ENCODE measurements around the gene ABHD2.
"Not testable (repeated sequence)": the region's sequence is repeated elsewhere in the genome, so short reads cannot be mapped to it uniquely, and the experiment has no call there.

DNA sequence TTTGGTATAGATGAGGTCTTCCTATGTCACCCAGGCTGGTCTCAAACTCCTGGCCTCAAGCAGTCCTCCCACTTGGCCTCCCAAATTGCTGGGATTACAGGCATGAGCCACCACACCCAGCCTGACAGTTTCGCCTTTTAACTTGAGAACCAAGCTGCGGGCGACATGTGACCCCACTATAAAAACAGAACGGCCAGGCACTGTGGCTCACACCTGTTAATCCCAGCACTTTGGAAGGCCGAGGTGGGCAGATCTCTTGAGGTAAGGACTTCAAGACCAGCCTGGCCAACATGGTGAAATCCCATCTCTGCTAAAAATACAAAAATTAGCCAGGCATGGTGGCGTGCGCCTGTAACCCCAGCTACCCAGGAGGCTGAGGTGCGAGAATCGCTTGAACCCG is 52.9 kb downstream of the ABHD2 start:
- not testable (repeated sequence) for TF ChIP-seq YY1 (IDR thresholded peaks at IDR 0.05; ENCODE audit: insufficient read depth, insufficient read length); ZNF274 (IDR thresholded peaks at IDR 0.05; ENCODE audit: low read depth, low read length); SUZ12 (IDR thresholded peaks at IDR 0.05; ENCODE audit: extremely low read depth, insufficient read depth, insufficient read length)

All from NT2/D1 (cell line).